ENCODE data around the gene ZCCHC10. TPM values are rescaled to one million over a fixed set of nuclear protein-coding genes. Genes with fewer than 3 reads are reported as not detected.

ZCCHC10 gene
- total RNA-seq, 1 donor from 2014 or later: 18.5 TPM

DNA sequence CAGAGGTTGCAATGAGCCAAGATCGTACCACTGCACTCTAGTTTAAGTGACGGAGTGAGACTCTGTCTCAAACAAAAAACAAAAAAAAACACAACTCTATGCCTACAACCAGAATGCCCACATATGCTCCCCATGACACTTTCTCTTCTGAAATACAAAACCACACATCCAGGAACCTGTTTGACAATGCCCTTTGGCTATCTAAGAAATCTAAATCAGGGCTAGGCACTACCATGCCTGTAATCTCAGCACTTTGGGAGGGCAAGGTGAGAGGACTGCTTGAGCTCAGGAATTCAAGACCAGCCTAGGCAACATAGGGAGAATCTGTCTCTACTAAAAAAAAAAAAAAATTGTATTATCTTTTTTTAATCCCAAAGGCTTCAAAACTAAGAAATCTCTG is 73.5 kb downstream of the ZCCHC10 start:
- intact Hi-C loops (cut with DNase I): no loop called here
- no peak for DNase-seq
- Histone ChIP-seq H3K36me3 (peaks cover 13% of the 10 kb centered on the region), H3K4me1 (peaks cover 26% of the 10 kb centered on the region), H3K27ac (no peak overlapping the region), H3K9me3 (no peaks in the 10 kb centered on the region), H3K27me3 (ENCODE audit: low read depth) (no peaks in the 10 kb centered on the region), H3K4me3 (no peak overlapping the region)
- ATAC-seq: peak; percentile 29 to 44
- TF ChIP-seq, protein P1, sequence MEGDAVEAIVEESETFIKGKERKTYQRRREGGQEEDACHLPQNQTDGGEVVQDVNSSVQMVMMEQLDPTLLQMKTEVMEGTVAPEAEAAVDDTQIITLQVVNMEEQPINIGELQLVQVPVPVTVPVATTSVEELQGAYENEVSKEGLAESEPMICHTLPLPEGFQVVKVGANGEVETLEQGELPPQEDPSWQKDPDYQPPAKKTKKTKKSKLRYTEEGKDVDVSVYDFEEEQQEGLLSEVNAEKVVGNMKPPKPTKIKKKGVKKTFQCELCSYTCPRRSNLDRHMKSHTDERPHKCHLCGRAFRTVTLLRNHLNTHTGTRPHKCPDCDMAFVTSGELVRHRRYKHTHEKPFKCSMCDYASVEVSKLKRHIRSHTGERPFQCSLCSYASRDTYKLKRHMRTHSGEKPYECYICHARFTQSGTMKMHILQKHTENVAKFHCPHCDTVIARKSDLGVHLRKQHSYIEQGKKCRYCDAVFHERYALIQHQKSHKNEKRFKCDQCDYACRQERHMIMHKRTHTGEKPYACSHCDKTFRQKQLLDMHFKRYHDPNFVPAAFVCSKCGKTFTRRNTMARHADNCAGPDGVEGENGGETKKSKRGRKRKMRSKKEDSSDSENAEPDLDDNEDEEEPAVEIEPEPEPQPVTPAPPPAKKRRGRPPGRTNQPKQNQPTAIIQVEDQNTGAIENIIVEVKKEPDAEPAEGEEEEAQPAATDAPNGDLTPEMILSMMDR (IDR thresholded peaks at IDR 0.05): no peak

DNA sequence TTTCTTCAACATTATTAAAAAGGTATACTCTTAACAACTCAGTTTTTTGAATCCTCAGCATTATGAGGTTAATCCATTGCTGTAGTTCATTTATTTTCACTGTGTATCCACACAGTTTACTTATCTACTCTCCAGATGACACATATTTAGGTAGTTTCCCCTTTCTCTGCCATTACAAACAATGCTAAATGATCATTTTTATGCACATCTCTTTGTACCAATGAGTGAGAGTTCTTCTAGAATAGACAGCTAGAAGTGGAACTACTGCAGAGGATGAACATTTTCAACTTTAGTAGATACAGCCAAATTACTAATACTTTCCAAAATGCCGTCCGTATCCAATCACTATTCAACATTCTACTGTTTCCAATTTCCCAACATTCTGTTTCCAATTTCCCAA is 74.5 kb downstream of the ZCCHC10 start:
- peaks cover 8% of the 10 kb centered on the region for H3K36me3 ChIP-seq
- ATAC-seq: no peak
- peaks cover 22% of the 10 kb centered on the region for H3K4me1 ChIP-seq
- no peak for DNase-seq
- no peaks in the 10 kb centered on the region for H3K27me3 ChIP-seq (ENCODE audit: low read depth)
- intact Hi-C loops (cut with DNase I): no loop called here
- H3K4me3 ChIP-seq: no peak overlapping the region
- TF ChIP-seq, protein P1 (IDR thresholded peaks at IDR 0.05): no peak
- no peak overlapping the region for H3K27ac ChIP-seq
- H3K9me3 ChIP-seq: no peaks in the 10 kb centered on the region

DNA sequence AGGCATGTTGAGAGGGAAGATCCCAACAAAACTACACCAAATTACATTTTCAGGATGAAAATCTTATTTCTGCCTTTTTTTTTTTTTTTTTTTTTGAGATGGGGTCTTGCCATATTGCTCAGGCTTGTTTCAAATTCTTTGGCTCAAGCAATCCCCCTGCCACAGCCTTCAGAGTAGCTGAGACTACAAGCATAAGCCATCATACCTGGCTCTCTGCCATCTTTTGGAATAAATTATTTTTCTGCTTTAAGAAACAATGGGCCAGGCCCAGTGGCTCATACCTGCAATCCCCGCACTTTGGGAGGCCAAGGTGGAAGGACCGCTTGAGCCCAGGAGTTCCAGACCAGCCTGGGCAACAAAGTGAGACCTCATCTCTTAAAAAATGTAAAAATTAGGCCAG is 77.2 kb downstream of the ZCCHC10 start:
- no peaks in the 10 kb centered on the region for H3K9me3 ChIP-seq
- H3K4me3 ChIP-seq: no peak overlapping the region
- H3K36me3 ChIP-seq: no peaks in the 10 kb centered on the region
- TF ChIP-seq, protein P1 (IDR thresholded peaks at IDR 0.05): no peak
- ATAC-seq (no peak), DNase-seq (no peak)
- peaks cover 18% of the 10 kb centered on the region for H3K4me1 ChIP-seq
- H3K27ac ChIP-seq: no peak overlapping the region
- intact Hi-C loops (cut with DNase I): no loop called here
- H3K27me3 ChIP-seq (ENCODE audit: low read depth): no peaks in the 10 kb centered on the region

DNA sequence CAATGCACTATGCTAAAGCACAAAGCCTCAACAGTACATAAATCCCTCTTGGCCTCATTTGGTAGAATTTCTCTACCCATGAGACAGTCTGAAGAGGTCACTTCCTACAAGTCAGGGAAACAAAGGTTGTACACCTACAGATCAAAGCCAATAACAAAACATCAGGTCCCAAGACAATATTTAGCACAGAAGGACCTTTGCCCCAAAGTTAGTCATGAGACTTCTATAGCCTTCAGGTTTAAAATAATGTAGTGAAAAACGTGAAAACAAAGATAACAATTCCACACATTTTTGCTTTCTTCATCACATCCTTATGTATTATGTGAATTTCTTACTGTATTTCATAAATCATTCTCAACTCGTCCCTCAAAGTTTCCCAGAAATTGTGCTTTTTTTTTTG is 78.7 kb downstream of the ZCCHC10 start:
- ATAC-seq (no peak), DNase-seq (no peak)
- intact Hi-C loops (cut with DNase I): no loop called here
- TF ChIP-seq, protein P1 (IDR thresholded peaks at IDR 0.05): no peak
- H3K9me3 ChIP-seq: no peaks in the 10 kb centered on the region
- H3K36me3 ChIP-seq: peaks cover 3% of the 10 kb centered on the region
- no peaks in the 10 kb centered on the region for H3K27me3 ChIP-seq (ENCODE audit: low read depth)
- H3K4me3 ChIP-seq: no peak overlapping the region
- no peak overlapping the region for H3K27ac ChIP-seq
- peaks cover 14% of the 10 kb centered on the region for H3K4me1 ChIP-seq

Other genes starting within 250 kb of the ZCCHC10 start
- gene SEPTIN8, start 249.3 kb downstream of the ZCCHC10 start, total RNA-seq: 32.8 TPM
- gene SOWAHA, start 213.2 kb downstream of the ZCCHC10 start, total RNA-seq: 0.18 TPM
- 17.3 TPM for gene SHROOM1, start 195.9 kb downstream of the ZCCHC10 start, total RNA-seq
- 0.15 TPM for gene GDF9, start 160.1 kb downstream of the ZCCHC10 start, total RNA-seq
- gene UQCRQ, start 159.9 kb downstream of the ZCCHC10 start, total RNA-seq: 271 TPM
- gene LEAP2, start 152.9 kb downstream of the ZCCHC10 start, total RNA-seq: 1.7 TPM
- 68.6 TPM for gene AFF4, start 62.9 kb downstream of the ZCCHC10 start, total RNA-seq
- 66.0 TPM for gene HSPA4, start 25.5 kb upstream of the ZCCHC10 start, total RNA-seq